Mononuclear cell (primary cell): ENCODE results near the gene PDZRN4. TPM values are rescaled to one million over a fixed set of nuclear protein-coding genes. Genes with fewer than 3 reads are reported as not detected.
"Not testable (repeated sequence)": the region's sequence is repeated elsewhere in the genome, so short reads cannot be mapped to it uniquely, and the experiment has no call there.

Experiments
- H3K27me3 ChIP-seq: 2 replicates; pipeline ENCODE4 v1.6.0; 2011; ENCODE audit warnings: low read length, control low read depth; ENCODE audit not compliant: insufficient read depth
- H3K4me1 ChIP-seq: 2 replicates; pipeline ENCODE4 v1.5.1; 2011; ENCODE audit warnings: mild to moderate bottlenecking, low read length, control low read depth; ENCODE audit not compliant: insufficient read depth
- H3K4me3 ChIP-seq: 2 replicates; pipeline ENCODE4 v1.5.1; 2011; ENCODE audit warnings: mild to moderate bottlenecking, low read length, moderate library complexity
- H3K9me3 ChIP-seq: 2 replicates; pipeline ENCODE4 v1.5.1; 2011; ENCODE audit warnings: low read depth, mild to moderate bottlenecking, control low read depth, low read length
- total RNA-seq: library from RNA; depleted of rRNA; stranded (reverse); fragments of >200 nt; gene quantifications from one replicate; pipeline ENCODE4 v1.2.3, GENCODE V29; 2012

PDZRN4 gene
- total RNA-seq, 1 donor: not detected

DNA sequence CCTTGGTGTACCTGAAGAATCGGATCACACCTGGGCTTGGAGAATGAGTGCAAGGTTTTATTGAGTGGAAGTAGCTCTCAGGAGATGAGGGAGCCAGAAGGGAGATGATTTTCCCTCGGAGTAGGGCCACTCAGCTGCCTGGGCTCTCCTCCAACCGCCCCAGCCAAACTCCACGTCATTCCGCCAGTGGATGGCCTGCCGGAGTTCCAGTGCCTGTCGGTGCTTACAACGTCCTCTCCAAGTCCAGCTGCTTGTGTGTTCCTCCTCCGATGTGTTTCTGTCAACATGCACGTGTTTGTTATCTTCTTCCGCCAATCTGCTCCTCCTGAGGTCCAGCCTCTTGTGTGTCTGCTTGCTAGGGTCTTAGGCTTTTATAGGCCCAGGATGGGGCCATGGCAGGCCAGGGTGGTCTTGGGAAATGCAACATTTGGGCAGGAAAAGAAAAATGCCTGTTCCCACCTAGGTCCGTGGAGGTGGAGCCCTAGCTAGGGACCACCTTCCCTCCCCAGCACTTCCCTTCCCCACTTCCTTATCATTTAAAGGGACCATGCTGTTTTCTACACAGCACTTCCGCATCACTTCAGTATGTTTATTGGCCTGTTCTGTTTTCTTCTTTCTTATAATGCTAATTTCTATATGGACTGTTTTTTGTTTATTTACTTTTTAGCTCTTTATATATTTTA lies 343.2 kb downstream of the PDZRN4 start:
- Histone ChIP-seq H3K9me3 (no peaks in the 10 kb centered on the region), H3K4me1 (no peaks in the 10 kb centered on the region), H3K27me3 (no peaks in the 10 kb centered on the region), H3K4me3 (no peak overlapping the region)

DNA sequence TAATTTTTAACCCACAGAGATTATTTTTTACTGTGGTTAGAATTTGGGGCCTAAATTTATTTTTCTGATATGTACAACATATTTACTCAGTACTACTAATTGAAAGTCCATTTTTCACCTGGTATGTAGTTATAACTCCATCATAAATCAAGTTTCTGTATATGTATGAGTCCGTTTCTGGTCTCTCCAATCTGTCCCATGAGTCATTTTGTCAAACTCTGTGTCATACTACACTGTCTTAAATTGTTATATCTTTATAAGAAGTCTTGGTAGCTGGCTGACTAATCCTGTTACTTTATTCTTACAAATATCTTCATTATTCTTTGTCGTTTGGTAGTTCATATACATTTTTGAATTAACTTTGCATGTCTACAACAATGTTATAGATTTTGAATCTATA lies 344.0 kb downstream of the PDZRN4 start:
- no peaks in the 10 kb centered on the region for H3K9me3 ChIP-seq
- no peaks in the 10 kb centered on the region for H3K27me3 ChIP-seq
- H3K4me1 ChIP-seq: no peaks in the 10 kb centered on the region
- H3K4me3 ChIP-seq: no peak overlapping the region

DNA sequence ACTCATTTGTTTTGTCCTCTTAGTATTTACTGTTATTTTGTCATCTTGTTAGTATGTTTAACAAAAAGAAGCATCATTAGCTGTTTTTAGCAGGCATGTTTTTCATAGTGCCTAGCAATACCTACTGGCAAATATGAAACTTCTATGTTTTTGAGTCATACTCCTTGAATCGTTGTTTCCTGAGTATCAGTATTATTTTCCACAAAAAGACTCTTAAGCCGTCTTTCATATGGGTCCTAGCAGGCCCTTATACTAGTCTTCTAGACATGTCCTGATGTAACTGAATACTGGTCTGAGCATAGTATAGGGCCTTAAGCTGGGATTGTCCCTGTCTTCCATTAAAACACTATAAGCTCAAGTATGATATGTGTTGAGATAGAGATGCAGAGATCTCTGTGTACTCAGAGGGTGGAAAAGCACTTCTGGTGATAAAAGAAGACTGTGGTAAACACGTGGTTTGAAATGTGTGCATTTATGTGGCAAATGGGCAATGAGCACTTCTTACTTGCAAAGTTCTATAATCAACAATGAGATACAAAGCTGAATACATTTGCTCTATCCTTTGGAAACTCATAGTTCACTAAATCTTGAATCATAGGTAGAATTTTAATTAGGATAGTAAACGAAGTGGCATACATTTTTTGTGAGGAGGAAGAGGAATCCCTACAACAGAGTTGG lies 348.8 kb downstream of the PDZRN4 start:
- Histone ChIP-seq H3K9me3 (no peaks in the 10 kb centered on the region), H3K4me1 (no peaks in the 10 kb centered on the region), H3K27me3 (no peaks in the 10 kb centered on the region), H3K4me3 (no peak overlapping the region)

DNA sequence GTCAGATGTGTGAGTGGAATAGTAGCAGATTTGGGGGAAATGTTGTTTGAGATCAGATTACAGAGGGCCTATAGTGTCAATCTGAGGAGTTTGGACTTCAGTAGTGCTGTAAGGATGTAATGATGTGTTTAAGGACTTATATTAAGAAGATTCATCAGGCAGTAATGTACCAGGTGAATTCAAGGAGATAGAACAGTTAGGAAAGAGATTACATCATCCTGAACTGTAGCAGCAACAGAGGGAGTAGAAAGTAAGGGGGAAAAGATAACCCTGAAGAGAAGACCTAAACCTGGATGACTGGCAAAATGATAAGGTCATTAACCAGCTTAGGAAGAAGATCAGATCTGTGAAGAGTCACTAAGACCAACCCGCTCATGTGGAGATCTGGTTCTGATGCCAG lies 349.4 kb downstream of the PDZRN4 start:
- H3K27me3 ChIP-seq: no peaks in the 10 kb centered on the region
- no peak overlapping the region for H3K4me3 ChIP-seq
- no peaks in the 10 kb centered on the region for H3K9me3 ChIP-seq
- H3K4me1 ChIP-seq: no peaks in the 10 kb centered on the region

DNA sequence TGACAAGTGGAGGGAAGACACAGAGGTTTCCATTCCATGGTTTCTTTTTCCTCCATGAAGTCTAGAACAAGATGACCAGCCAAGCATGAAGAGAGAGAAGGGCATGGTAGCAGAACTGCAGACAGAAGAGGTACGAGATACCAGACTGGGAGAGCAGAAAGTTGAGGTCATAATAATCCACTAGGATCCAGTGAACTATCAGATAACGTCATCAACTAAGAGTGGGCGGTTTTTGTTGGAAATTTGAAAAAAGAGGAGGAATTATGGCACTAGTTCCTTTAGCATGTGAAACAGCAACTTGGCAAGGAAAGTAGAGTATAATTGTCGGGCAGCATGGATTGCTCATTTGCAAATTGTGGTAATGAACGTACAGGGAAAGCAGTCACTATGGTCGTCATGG lies 357.6 kb downstream of the PDZRN4 start:
- H3K4me1 ChIP-seq: no peaks in the 10 kb centered on the region
- no peak overlapping the region for H3K4me3 ChIP-seq
- H3K27me3 ChIP-seq: no peaks in the 10 kb centered on the region
- H3K9me3 ChIP-seq: no peaks in the 10 kb centered on the region

DNA sequence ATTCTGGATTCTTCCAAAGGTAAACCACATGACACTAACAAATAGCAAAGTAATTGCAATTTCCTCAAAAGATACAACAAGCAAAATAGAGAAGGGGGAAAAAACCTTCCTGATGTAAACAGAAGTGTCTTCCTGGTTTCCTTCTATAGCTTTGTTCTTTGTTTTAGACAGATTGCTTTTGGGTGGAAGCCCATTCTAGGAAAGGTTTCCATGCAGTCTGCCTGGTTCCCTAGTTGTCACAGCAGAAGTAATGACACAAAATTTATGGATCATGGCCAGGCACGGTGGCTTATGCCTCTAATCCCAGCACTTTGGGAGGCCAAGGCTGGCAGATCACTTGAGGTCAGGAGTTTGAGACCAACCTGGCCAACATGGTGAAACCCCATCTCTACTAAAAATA lies 359.0 kb downstream of the PDZRN4 start:
- not testable (repeated sequence) for H3K4me1 ChIP-seq, H3K4me3 ChIP-seq, H3K27me3 ChIP-seq, H3K9me3 ChIP-seq

DNA sequence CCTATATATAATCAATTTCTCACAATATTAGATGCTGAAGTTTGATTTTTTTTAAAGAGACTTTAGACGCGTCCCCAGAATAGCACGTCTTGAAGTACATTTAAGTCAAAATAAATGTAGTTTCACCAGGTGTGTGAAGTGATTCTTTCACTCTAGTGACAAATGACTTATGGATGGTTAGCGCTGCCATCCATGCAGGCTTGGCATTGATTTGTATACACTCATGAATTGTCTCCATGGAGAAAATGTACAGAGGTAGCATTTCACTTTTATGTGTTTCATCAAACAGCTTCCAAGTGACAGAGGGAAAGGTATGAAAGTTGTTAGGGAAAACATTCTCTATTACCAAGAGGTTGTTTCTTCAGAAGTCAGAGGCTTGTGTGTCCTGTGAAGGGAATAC lies 360.8 kb downstream of the PDZRN4 start:
- Histone ChIP-seq H3K27me3 (no peaks in the 10 kb centered on the region), H3K9me3 (no peaks in the 10 kb centered on the region), H3K4me1 (no peaks in the 10 kb centered on the region), H3K4me3 (no peak overlapping the region)

DNA sequence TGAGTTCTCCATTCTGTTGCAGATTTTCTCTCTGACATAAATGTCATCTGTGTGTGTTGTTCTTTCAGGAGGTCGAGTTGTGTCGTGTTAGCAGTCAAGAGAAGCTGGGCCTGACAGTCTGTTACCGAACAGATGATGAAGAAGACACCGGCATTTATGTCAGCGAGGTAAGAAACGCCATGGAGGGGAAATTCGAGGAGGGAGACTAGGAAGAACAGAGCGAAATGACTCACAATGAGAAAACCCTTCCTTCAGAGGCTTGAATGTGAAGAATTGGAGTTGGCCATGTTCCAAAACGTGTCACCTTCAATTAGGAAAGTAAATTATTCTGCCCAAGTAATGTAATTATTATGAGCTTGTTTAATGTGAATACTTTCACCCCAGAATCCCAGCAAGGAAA lies 364.5 kb downstream of the PDZRN4 start:
- H3K27me3 ChIP-seq: no peaks in the 10 kb centered on the region

DNA sequence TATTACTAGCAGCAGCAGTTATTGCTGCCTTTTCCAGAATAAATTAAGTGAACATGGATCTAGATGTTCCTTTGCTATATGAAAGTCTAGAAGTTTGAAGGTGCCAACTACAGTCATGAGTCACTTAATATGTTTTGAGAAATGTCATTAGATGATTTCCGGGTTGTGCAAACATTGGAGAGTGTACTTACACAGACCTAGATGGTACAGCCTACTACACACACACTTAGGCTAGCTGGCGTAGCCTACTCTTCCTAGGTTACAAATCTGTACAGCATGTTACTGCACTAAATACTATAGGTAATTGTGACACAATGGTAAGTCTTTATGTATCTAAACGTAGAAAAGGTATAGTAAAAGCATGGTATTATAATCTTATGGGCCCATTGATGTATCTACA lies 368.1 kb downstream of the PDZRN4 start:
- H3K9me3 ChIP-seq: no peaks in the 10 kb centered on the region
- no peaks in the 10 kb centered on the region for H3K27me3 ChIP-seq
- H3K4me1 ChIP-seq: no peaks in the 10 kb centered on the region
- H3K4me3 ChIP-seq: no peak overlapping the region

More for the DNA sequence above, 364.5 kb downstream of the PDZRN4 start:
- Histone ChIP-seq H3K4me1 (no peaks in the 10 kb centered on the region), H3K9me3 (no peaks in the 10 kb centered on the region), H3K4me3 (no peak overlapping the region)

DNA sequence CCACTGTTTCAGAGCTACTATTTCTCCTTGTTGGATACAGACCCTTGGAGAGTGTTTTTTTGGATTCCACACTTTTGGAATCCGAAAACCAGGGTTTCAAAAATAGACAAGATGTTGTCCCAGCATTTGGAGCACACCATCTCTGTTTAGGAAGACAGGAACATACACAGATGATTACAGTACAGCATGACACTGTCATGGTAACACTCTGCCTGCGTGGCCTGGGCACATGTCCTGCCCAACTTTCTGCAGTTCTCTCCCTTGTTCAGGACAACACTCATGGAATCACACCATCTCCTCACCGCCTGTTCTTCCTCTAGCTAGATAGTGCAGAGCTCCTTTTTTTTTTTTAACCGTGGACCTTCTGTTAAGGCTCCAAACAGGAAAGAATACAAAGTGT lies 369.2 kb downstream of the PDZRN4 start:
- Histone ChIP-seq H3K9me3 (no peaks in the 10 kb centered on the region), H3K4me3 (no peak overlapping the region), H3K27me3 (no peaks in the 10 kb centered on the region), H3K4me1 (no peaks in the 10 kb centered on the region)

DNA sequence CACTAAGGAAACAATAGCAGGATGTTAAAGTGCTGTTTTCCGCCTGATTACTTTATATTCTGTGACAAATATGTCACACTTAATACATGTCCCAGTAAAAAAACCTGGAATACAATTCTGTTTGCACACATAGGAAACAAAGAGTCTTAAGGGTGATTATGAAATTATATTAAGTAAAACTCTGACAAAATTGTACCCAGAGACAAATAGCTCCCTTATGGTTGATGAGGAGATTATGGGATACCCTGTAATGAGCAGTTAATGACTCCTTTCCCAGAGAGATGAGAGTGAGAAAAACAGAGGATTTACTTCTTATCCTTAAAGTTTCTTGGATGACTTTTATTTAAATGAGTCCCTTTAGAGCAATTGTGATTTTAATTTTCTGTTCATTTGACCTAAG lies 370.6 kb downstream of the PDZRN4 start:
- Histone ChIP-seq H3K4me1 (no peaks in the 10 kb centered on the region), H3K27me3 (no peaks in the 10 kb centered on the region), H3K9me3 (no peaks in the 10 kb centered on the region), H3K4me3 (no peak overlapping the region)

DNA sequence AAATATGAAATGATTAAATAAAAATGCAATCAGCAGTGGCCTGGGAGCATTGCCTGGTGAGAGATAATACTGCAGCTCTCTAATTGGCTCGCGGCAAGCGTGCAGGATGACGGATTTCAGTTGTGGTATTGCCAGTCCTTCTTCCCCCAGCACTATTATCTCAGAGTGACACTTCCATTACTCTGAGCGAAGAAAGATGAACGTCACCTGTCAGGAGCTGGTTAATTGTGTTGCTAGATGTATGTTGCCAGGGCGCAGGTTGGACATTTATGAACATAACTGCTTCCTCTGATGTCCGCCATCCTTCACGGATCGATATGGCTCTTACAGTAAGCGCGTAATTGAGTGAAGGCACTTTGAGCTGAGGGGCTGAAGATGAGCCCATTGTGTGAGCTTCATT lies 374.9 kb downstream of the PDZRN4 start:
- Histone ChIP-seq H3K4me3 (no peak overlapping the region), H3K9me3 (no peaks in the 10 kb centered on the region), H3K4me1 (no peaks in the 10 kb centered on the region), H3K27me3 (no peaks in the 10 kb centered on the region)

DNA sequence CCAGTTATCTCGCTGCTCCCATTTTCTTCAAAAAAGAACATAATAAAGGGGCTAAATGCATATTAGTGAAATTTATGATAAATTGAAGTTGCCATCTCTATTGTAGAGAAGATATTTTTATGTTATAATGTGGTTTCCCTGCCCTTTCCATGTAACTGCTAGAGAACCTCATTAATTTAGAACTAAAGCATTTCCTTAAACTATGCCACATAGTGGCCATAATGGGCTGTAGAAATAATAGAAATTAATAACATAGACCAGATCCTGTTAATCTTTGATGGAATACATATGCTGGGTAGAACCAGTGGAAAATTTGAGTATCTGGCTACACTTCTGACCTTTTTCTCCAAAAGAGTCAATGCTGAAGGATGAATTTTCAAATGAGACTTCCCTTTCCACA lies 376.7 kb downstream of the PDZRN4 start:
- Histone ChIP-seq H3K27me3 (no peaks in the 10 kb centered on the region), H3K4me1 (no peaks in the 10 kb centered on the region), H3K4me3 (no peak overlapping the region), H3K9me3 (no peaks in the 10 kb centered on the region)

DNA sequence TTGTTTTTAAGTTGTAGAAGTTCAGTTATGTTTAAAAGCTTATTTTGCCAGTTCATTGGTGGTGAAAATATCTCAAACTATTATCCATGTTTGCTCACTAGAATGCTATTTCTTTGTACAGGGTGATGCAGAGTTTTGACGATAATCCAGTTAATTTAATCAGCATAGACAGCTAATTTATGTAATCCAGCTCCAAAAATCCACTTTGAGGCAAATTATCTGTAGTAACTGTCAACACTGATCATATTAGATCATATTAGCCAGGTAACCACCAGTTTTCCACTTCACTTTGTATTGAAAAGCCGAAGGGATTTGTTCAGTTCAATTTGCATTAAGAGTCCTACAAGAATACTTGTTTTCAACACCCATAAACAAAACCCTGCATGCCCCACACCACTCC lies 378.6 kb downstream of the PDZRN4 start:
- no peaks in the 10 kb centered on the region for H3K9me3 ChIP-seq
- H3K4me3 ChIP-seq: no peak overlapping the region
- H3K4me1 ChIP-seq: no peaks in the 10 kb centered on the region
- H3K27me3 ChIP-seq: no peaks in the 10 kb centered on the region

DNA sequence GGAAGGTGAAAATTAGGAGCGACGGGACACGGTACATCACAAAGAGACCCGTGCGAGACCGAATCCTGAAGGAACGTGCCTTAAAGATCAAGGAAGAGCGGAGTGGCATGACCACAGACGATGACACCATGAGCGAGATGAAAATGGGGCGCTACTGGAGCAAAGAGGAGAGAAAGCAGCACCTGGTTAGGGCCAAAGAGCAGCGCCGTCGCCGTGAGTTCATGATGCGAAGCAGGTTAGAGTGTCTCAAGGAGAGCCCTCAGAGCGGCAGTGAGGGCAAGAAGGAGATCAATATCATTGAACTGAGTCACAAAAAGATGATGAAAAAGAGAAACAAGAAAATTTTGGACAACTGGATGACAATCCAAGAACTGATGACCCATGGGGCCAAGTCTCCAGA lies 385.3 kb downstream of the PDZRN4 start:
- Histone ChIP-seq H3K4me3 (no peak overlapping the region), H3K9me3 (no peaks in the 10 kb centered on the region), H3K4me1 (no peaks in the 10 kb centered on the region), H3K27me3 (no peaks in the 10 kb centered on the region)

DNA sequence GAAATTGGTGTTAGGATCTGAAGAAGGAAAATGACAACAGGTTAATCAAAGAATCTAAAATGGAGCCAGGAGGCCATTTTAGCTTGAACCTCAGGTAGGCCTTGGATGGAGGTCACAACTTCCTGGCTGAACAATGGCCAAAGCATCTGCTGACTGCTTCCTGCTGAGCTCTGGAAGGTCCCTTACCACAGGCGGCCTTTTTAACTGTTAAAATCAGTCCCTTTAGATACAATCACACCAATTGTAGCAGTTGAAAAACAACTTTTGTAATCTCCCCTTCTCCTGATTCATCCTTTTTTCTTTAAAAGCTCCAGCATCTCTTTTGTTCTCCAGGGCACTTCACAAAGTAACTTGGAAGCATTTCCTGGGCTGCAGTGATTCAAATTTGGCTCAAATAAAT lies 388.8 kb downstream of the PDZRN4 start:
- no peaks in the 10 kb centered on the region for H3K4me1 ChIP-seq
- no peak overlapping the region for H3K4me3 ChIP-seq
- no peaks in the 10 kb centered on the region for H3K27me3 ChIP-seq
- H3K9me3 ChIP-seq: no peaks in the 10 kb centered on the region
